SK-N-SH (cell line): ENCODE results near the gene MS4A8.
"Not testable (repeated sequence)": the region's sequence is repeated elsewhere in the genome, so short reads cannot be mapped to it uniquely, and the experiment has no call there.

Source experiments
- CTCF ChIP-seq: fragments of 200-600 bp; sonication (generic); IDR thresholded peaks from 2 replicates; pipeline ENCODE4 v1.6.1; 2017; ENCODE audit warnings: antibody characterized with exemption, mild to moderate bottlenecking, moderate library complexity
- EP300 ChIP-seq, 2 experiments: IDR thresholded peaks; 2 replicates each; pipeline versions ENCODE4 v1.4.0 to v1.6.1; 2012; ENCODE audit warnings: borderline replicate concordance in 1 of 2, low read depth in 1 of 2, low read length in 1 of 2
- EZH2phosphoT487 ChIP-seq: fragments of 200-600 bp; sonication (generic); IDR thresholded peaks from 2 replicates; pipeline ENCODE4 v1.6.1; 2017; ENCODE audit warnings: low read depth, mixed run types, mild to moderate bottlenecking, antibody characterized with exemption, moderate library complexity, borderline replicate concordance
- JUND ChIP-seq: IDR thresholded peaks from 2 replicates; pipeline ENCODE4 v1.4.0; 2012
- MAX ChIP-seq: IDR thresholded peaks from 2 replicates; pipeline ENCODE4 v1.4.0; 2012; ENCODE audit warnings: low read depth
- NFIC ChIP-seq: IDR thresholded peaks from 2 replicates; pipeline ENCODE4 v1.4.0; 2012; ENCODE audit warnings: borderline replicate concordance
- POLR2AphosphoS5 ChIP-seq: IDR thresholded peaks from 2 replicates; pipeline ENCODE4 v1.6.1; 2012; ENCODE audit warnings: low read depth, low read length
- RAD21 ChIP-seq: IDR thresholded peaks from 2 replicates; pipeline ENCODE4 v1.6.1; 2012; ENCODE audit warnings: mild to moderate bottlenecking, low read length
- RCOR1 ChIP-seq: fragments of 150-350 bp; IDR thresholded peaks from 2 replicates; pipeline ENCODE4 v1.6.1; 2017; ENCODE audit warnings: antibody characterized with exemption, low read length
- REST ChIP-seq: IDR thresholded peaks from 2 replicates; pipeline ENCODE4 v1.6.1; 2012; ENCODE audit warnings: mild to moderate bottlenecking, low read depth, low read length, moderate library complexity
- SIN3A ChIP-seq: IDR thresholded peaks from 2 replicates; pipeline ENCODE4 v1.6.1; 2012; ENCODE audit warnings: low read depth, mild to moderate bottlenecking, low read length, moderate library complexity, borderline replicate concordance
- TAF1 ChIP-seq: IDR thresholded peaks from 2 replicates; pipeline ENCODE4 v1.6.1; 2012; ENCODE audit warnings: low read depth, mild to moderate bottlenecking, low read length, moderate library complexity, borderline replicate concordance
- YY1 ChIP-seq: IDR thresholded peaks from 2 replicates; pipeline ENCODE4 v1.4.0; 2012; ENCODE audit warnings: low read depth, mild to moderate bottlenecking
- TF ChIP-seq, protein P1 (sequence below): IDR thresholded peaks from 2 replicates; pipeline ENCODE4 v1.4.0; 2012; ENCODE audit warnings: low read depth, borderline replicate concordance

- TF ChIP-seq REST; EZH2phosphoT487; YY1; RCOR1; CTCF; POLR2AphosphoS5; TAF1; SIN3A; EP300 (IDR thresholded peaks at IDR 0.05; ENCODE audit: borderline replicate concordance in 1 of 2, low read depth in 1 of 2, low read length in 1 of 2); NFIC; MAX; JUND; RAD21: not testable (repeated sequence)
- TF ChIP-seq, protein P1, sequence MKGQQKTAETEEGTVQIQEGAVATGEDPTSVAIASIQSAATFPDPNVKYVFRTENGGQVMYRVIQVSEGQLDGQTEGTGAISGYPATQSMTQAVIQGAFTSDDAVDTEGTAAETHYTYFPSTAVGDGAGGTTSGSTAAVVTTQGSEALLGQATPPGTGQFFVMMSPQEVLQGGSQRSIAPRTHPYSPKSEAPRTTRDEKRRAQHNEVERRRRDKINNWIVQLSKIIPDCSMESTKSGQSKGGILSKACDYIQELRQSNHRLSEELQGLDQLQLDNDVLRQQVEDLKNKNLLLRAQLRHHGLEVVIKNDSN: not testable (repeated sequence)
Measured at GRCh38 chr11:60759438-60760225, 60.2 kb downstream of the MS4A8 start.
